Gastrocnemius medialis (tissue), 4 donors: ENCODE data around the gene STARD13. TPM values are rescaled to one million over a fixed set of nuclear protein-coding genes. Genes with fewer than 3 reads are reported as not detected.

Source experiments
- ATAC-seq, 2 donors: fragments of 150-250 bp; one replicate each; pipeline ENCODE4 v1.9.1; 2016
- DNase-seq, 2 donors: peaks; one replicate each; pipeline ENCODE4 v3.0.0-alpha.2; 2019
- H3K27ac ChIP-seq, 4 donors: fragments of 200-600 bp; sonication (generic); 1 replicate in 1 of 4; 2 replicates in 3 of 4; pipeline ENCODE4 v1.5.1; 2016 to 2018; ENCODE audit warnings: mild to moderate bottlenecking in 2 of 4, moderate library complexity in 1 of 4
- H3K27me3 ChIP-seq, 3 donors: fragments of 200-600 bp; sonication (generic) in 2 of 3; 1 replicate in 1 of 3; 2 replicates in 2 of 3; pipeline versions ENCODE4 v1.5.1 to v1.6.0; 2016 to 2019; ENCODE audit warnings: mild to moderate bottlenecking in 1 of 3, moderate library complexity in 1 of 3
- H3K36me3 ChIP-seq, 2 donors: fragments of 200-600 bp; sonication (generic) in 1 of 2; one replicate each; pipeline ENCODE4 v1.5.1; 2017 to 2018
- H3K4me1 ChIP-seq, 2 donors: fragments of 200-600 bp; sonication (generic) in 1 of 2; one replicate each; pipeline ENCODE4 v1.5.1; 2016 to 2017; ENCODE audit warnings: mild to moderate bottlenecking in 2 of 2
- H3K4me3 ChIP-seq, 4 donors: fragments of 200-600 bp; sonication (generic) in 3 of 4; 1 replicate in 1 of 4; 2 replicates in 3 of 4; pipeline ENCODE4 v1.5.1; 2016 to 2019; ENCODE audit warnings: mild to moderate bottlenecking in 2 of 4
- H3K9me3 ChIP-seq, 3 donors: fragments of 200-600 bp; sonication (generic) in 2 of 3; 1 replicate in 1 of 3; 2 replicates in 2 of 3; pipeline ENCODE4 v1.5.1; 2016 to 2019
- CTCF ChIP-seq, 5 experiments: fragments of 450-650 bp in 3 of 5; fragments of 200-600 bp in 2 of 5; sonication (generic) in 2 of 5; IDR thresholded peaks in 4 of 5; conservative IDR thresholded peaks in 1 of 5; 1 replicate in 4 of 5; 2 replicates in 1 of 5; pipeline ENCODE4 v1.5.1; 2016 to 2019; ENCODE audit warnings: antibody characterized with exemption in 5 of 5, mild to moderate bottlenecking in 3 of 5, moderate library complexity in 3 of 5
- POLR2A ChIP-seq, 2 donors: fragments of 450-650 bp; IDR thresholded peaks; one replicate each; pipeline ENCODE4 v1.6.1; 2017; ENCODE audit warnings: antibody characterized with exemption in 2 of 2, mild to moderate bottlenecking in 2 of 2, moderate library complexity in 2 of 2
- in situ Hi-C, 4 donors: fragments of 200-750 bp; cut with MboI; loops; one replicate each; pipeline versions ENCODE4 v1.15.0 to v1.8.0; 2017; ENCODE audit warnings: low sequenced_read_pairs in 4 of 4
- intact Hi-C: fragments of 100-400 bp; cut with DNase I; formaldehyde crosslinking; loops from one replicate; pipeline ENCODE4 v1.15.1; 2023; ENCODE audit warnings: low total_unique reads
- total RNA-seq, 4 donors: library from RNA; depleted of rRNA; stranded (reverse); fragments of >200 nt; gene quantifications; one replicate each; pipeline versions ENCODE4 v1.1.0 to v1.2.3, GENCODE V29; 2016

STARD13 gene
- total RNA-seq, 4 donors from 2014 or later = 7.7 to 19.3 (median 12.0) TPM

GRCh38 chr13:33089311-33089710 is 196.2 kb downstream of the STARD13 start:
- Histone ChIP-seq H3K9me3 (no peaks in the 10 kb centered on the region), H3K27ac (no peak overlapping the region), H3K4me1 (peaks cover 0 to 5% of the 10 kb centered on the region in 2 donors), H3K4me3 (no peak overlapping the region), H3K36me3 (no peaks in the 10 kb centered on the region), H3K27me3 (no peaks in the 10 kb centered on the region)
- no peak for DNase-seq
- intact Hi-C loops (no loop called here), in situ Hi-C loops (no loop called here)
- no peak for TF ChIP-seq POLR2A (IDR thresholded peaks at IDR 0.05)
- TF ChIP-seq CTCF (IDR thresholded peaks at IDR 0.05 in 4 of 5, conservative IDR thresholded peaks at IDR 0.05 in 1 of 5) = no peak
- no peak for ATAC-seq

GRCh38 chr13:33087790-33088189 is 197.8 kb downstream of the STARD13 start:
- DNase-seq (no peak), ATAC-seq (no peak)
- H3K4me1 ChIP-seq = peaks cover 0 to 5% of the 10 kb centered on the region in 2 donors
- H3K36me3 ChIP-seq = no peaks in the 10 kb centered on the region
- no peaks in the 10 kb centered on the region for H3K27me3 ChIP-seq
- TF ChIP-seq POLR2A (IDR thresholded peaks at IDR 0.05) (no peak), CTCF (IDR thresholded peaks at IDR 0.05 in 4 of 5, conservative IDR thresholded peaks at IDR 0.05 in 1 of 5) (no peak)
- no peak overlapping the region for H3K27ac ChIP-seq
- H3K4me3 ChIP-seq = no peak overlapping the region
- no peaks in the 10 kb centered on the region for H3K9me3 ChIP-seq
- intact Hi-C loops = no loop called here
- in situ Hi-C loops = no loop called here

- Histone ChIP-seq H3K4me1 (peaks cover 0 to 5% of the 10 kb centered on the region in 2 donors), H3K36me3 (no peaks in the 10 kb centered on the region), H3K4me3 (no peak overlapping the region), H3K27me3 (no peaks in the 10 kb centered on the region), H3K27ac (no peak overlapping the region), H3K9me3 (no peaks in the 10 kb centered on the region)
- no peak for ATAC-seq
- no peak for DNase-seq
- in situ Hi-C loops = no loop called here
- intact Hi-C loops = no loop called here
- TF ChIP-seq CTCF (IDR thresholded peaks at IDR 0.05 in 4 of 5, conservative IDR thresholded peaks at IDR 0.05 in 1 of 5) (no peak), POLR2A (IDR thresholded peaks at IDR 0.05) (no peak)
Observed at GRCh38 chr13:33087091-33087490, 198.5 kb downstream of the STARD13 start.

GRCh38 chr13:33083054-33083453 is 202.5 kb downstream of the STARD13 start:
- intact Hi-C loops (no loop called here), in situ Hi-C loops (no loop called here)
- no peak for ATAC-seq
- Histone ChIP-seq H3K9me3 (no peaks in the 10 kb centered on the region), H3K27me3 (no peaks in the 10 kb centered on the region), H3K4me3 (no peak overlapping the region), H3K4me1 (peaks cover 0 to 2% of the 10 kb centered on the region in 2 donors), H3K27ac (no peak overlapping the region), H3K36me3 (no peaks in the 10 kb centered on the region)
- DNase-seq = no peak
- no peak for TF ChIP-seq CTCF (IDR thresholded peaks at IDR 0.05 in 4 of 5, conservative IDR thresholded peaks at IDR 0.05 in 1 of 5)
- TF ChIP-seq POLR2A (IDR thresholded peaks at IDR 0.05) = no peak

GRCh38 chr13:33081666-33082065 is 203.9 kb downstream of the STARD13 start:
- DNase-seq = no peak
- Histone ChIP-seq H3K9me3 (no peaks in the 10 kb centered on the region), H3K4me3 (no peak overlapping the region), H3K27ac (no peak overlapping the region), H3K27me3 (no peaks in the 10 kb centered on the region), H3K36me3 (no peaks in the 10 kb centered on the region), H3K4me1 (peaks cover 0 to 4% of the 10 kb centered on the region in 2 donors)
- no peak for TF ChIP-seq POLR2A (IDR thresholded peaks at IDR 0.05)
- no peak for TF ChIP-seq CTCF (IDR thresholded peaks at IDR 0.05 in 4 of 5, conservative IDR thresholded peaks at IDR 0.05 in 1 of 5)
- intact Hi-C loops (no loop called here), in situ Hi-C loops (no loop called here)
- ATAC-seq = no peak
